HG02973 (cell line): Measurements from ENCODE around the gene PRRC2B.
"Not testable (repeated sequence)": the region's sequence is repeated elsewhere in the genome, so short reads cannot be mapped to it uniquely, and the experiment has no call there.

Source experiments
- ATAC-seq: cut with Tn5 transposase; IDR thresholded peaks from one replicate; pipeline ENCODE4 v1.9.1; 2021; ENCODE audit warnings: moderate library complexity; ENCODE audit not compliant: unreplicated experiment

Gene PRRC2B

DNA sequence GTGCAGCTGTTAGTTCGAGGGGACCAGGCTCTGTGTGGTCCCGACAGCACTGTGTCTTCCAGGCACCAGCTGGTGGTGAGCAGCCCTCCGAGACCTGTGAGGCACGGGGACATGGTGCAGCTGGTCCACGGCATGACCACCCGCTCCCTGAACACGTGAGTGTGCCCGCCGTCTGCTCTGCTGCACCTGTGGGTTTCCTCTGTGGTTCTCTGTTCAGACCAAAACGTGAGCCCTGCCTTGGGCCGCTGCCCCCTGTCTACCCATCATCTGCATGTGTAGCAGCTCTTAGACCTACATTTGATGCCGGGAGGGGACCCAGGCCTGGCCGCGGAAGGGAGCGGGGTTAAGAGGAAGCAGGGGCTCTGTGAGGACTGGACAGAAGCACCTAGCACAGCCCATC, 119.3 kb downstream of the PRRC2B start:
- no peak for ATAC-seq

DNA sequence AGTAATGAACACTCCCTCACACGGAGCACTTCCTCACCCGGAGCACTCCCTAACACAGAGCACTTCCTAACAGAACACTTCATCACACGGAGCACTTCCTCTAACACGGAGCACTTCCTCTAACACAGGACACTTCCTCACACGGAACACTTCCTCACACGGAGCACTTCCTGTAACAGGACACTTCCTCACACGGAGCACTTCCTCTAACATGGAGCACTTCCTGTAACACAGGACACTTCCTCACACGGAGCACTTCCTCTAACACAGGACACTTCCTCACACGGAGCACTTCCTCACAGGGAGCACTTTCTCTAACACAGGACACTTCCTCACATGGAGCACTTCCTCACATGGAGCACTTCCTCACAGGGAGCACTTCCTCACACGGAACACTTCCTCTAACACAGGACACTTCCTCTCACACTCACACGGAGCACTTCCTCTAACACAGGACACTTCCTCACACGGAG, 121.7 kb downstream of the PRRC2B start:
- ATAC-seq: not testable (repeated sequence)

GRCh38 chr9:131516100-131516499, 122.2 kb downstream of the PRRC2B start:
- ATAC-seq: no peak

GRCh38 chr9:131516930-131517329, 123.0 kb downstream of the PRRC2B start:
- no peak for ATAC-seq

DNA sequence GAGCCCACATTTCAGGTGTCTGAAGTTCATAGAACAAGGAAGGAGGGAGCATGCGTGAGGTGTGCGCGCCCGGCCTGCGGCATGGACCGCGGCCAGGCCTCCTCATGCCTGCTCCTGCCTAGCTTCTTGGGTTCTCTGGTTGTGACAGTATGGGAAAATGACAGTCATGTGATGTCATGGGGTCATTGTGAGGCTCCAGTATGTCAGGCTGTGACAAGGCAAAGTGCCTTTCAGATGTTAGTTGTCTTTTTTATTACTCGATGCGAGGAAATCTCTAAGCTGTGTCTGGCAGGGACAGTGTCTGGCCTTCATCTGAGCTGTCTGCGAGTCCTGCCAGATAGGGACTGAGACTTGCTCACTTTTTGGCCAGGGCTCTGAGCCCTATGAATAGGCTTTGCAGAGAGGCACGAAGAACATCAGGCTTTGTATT, 123.9 kb downstream of the PRRC2B start:
- ATAC-seq: no peak

- ATAC-seq: no peak
These were observed 124.7 kb downstream of the PRRC2B start for GRCh38 chr9:131518553-131518952.

- ATAC-seq: no peak
These were observed 126.6 kb downstream of the PRRC2B start for GRCh38 chr9:131520503-131520902.

DNA sequence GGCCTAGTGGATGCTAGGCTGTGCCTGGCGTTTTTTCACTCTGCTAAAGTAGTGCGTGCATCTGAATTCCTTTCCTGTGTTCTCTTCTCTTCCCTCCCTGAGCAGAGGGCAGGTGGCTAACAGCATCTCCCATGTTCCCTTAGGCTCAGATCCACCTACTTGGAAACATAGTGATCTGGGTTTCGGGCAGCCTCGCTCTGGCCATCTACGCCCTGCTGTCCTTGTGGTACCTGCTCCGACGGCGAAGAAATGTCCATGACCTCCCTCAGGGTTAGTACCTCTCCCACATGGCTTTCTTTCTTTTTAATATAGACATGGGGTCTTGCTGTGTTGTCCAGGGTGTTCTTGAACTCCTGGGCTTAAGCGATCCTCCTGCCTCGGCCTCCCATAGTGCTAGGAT, 127.3 kb downstream of the PRRC2B start:
- ATAC-seq: no peak

- ATAC-seq: no peak
These were observed 127.9 kb downstream of the PRRC2B start for GRCh38 chr9:131521822-131522221.

DNA sequence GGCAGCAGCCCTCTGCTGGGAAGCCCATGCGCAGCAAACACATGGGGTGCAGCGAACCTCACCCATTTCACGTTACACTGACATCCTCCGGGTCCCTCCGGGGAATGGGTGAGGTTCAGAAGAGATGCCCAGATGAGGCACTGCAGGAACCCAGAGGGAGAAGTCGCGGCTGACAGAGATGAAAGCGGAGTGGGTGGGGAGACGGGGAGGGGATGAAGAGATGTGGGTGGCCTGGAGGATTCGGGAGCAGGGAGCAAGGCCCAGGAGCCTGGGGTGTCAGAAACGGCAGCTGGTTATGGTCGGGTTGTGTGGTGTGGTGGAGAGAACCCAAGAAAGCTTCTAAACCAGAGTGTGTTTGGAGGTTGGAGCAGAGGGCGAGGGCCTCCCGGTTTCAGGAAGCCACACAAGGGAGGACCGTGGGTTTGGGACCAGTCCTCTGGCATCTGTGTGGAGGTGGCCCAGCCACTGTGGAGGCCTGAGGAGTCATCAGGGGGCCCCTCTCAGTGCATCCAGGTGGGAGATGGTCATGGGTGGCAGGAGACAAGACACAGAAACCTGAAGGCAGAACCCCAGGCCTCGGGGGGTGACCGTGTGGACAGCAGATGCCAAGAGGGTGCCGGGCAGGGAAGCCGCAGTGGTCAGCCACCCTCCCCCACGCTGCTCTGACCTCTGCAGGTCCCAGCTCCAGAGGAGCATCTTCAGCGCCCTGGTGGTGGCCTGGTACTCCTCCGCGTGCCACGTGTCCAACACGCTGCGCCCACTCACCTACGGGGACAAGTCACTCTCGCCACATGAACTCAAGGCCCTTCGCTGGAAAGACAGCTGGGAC, 128.6 kb downstream of the PRRC2B start:
- ATAC-seq: no peak

DNA sequence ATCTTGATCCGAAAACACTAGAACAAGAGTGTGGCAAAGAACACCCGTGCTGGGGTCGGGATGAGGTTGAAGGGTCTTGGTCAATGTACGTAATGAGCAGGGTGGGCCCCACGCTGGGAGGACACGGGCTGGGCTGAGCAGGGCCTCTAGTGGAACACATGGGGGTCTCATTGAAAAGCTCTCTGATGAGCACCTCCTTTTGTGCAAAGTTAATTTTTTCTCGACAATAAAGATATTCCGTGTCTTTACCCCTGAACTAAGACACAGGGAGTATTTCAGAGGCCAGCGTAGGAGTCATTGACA, 129.2 kb downstream of the PRRC2B start:
- ATAC-seq: no peak

GRCh38 chr9:131523451-131524435, 129.9 kb downstream of the PRRC2B start:
- ATAC-seq: no peak

DNA sequence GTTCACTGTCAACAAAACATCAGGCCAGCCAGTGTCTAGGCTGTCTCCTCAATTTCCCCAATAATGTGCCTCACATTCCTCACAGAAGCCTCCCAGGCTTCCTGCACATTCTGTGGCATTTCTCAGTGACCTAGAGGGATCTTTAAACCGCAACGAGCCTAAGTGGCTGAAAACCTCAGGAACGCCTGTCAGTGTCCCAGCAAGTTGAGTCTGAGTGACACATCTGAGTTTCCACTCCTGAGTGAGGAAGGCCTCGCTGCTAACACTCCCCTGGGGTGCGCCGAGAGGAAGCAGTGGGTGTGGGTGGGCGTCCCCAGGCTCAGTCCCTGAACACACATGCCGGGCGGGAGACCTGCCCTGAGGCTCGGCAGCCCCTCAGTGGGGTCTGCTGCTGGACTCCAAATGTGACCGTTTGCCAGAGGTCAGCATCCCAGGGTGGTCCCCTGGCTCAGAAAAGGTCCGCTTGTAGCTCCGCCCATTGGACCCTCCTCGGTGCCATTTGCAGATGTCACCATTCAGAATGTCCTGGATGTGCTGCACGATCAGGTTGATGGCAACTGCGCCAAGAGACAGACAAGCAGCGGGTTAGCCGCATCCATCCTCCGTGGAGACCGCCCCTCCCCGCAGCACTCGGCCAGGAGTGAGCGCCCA, 130.9 kb downstream of the PRRC2B start:
- ATAC-seq: no peak

- ATAC-seq: no peak
These were observed 132.0 kb downstream of the PRRC2B start for GRCh38 chr9:131525643-131526565.

GRCh38 chr9:131528186-131528585, 134.3 kb downstream of the PRRC2B start:
- no peak for ATAC-seq

DNA sequence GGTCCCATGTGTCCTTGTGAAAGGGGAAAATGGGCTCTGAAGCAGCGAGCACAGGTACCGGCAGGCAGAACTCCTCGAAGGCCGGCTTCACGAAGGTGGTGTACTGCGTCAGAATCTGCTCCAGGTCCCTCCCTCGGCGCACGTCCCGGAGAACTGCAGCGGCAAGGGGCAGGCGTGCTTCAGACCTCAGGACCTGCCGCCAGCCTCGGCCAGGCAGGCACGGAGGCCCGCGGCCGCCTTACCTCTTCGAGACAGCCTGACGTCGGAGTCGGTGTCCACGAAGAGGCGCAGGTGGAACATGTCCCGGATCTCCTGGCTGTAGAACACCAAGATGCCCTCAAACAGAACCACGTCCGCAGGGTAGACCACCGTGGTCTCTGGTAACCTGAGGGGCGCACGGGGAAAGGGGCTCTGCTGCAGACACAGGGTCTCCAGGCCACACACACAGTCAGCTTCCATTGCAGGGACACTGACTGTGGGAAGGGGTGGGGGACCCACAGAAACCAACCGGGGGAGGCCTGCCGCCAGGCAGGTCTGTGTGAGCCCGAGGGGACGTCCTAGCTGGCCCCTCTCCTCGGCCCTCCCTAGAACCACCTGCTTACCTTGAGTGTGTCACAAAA, 135.1 kb downstream of the PRRC2B start:
- no peak for ATAC-seq

GRCh38 chr9:131529597-131530545, 136.0 kb downstream of the PRRC2B start:
- ATAC-seq: no peak

GRCh38 chr9:131530546-131530919, 136.6 kb downstream of the PRRC2B start:
- ATAC-seq: no peak
